ENCODE data around the gene THSD4.

GRCh38 chr15:71735385-71735757 is 620.1 kb downstream of the THSD4 start:
- no peak for TF ChIP-seq CTCF (conservative IDR thresholded peaks at IDR 0.05; ENCODE audit: low read depth, low read length)
- TF ChIP-seq EZH2 (IDR thresholded peaks at IDR 0.05; ENCODE audit: low read length, unreplicated experiment): no peak
- TF ChIP-seq EZH2phosphoT487 (IDR thresholded peaks at IDR 0.05; ENCODE audit: borderline replicate concordance, low read length): no peak
